Fibroblast of villous mesenchyme (primary cell): Measurements from ENCODE around the gene SINHCAF. TPM values are rescaled to one million over a fixed set of nuclear protein-coding genes. Genes with fewer than 3 reads are reported as not detected.

Experiments used
- DNase-seq: peaks from one replicate; pipeline ENCODE4 v3.0.0-alpha.2; 2010; ENCODE audit warnings: low read depth
- H3K4me3 ChIP-seq: 2 replicates; pipeline ENCODE4 v1.5.1; 2011; ENCODE audit warnings: low read depth, mild to moderate bottlenecking, low read length
- CTCF ChIP-seq: IDR thresholded peaks from 2 replicates; pipeline ENCODE4 v1.5.1; 2012; ENCODE audit warnings: low read depth, mild to moderate bottlenecking, low read length; ENCODE audit not compliant: insufficient read depth
- total RNA-seq: library from RNA; depleted of rRNA; stranded (reverse); fragments of >200 nt; gene quantifications from 2 replicates; pipeline ENCODE4 v1.2.3, GENCODE V29; 2012

SINHCAF gene
- total RNA-seq, 1 donor = 39.3 TPM

GRCh38 chr12:31298922-31299321 is 27.0 kb downstream of the SINHCAF start:
- no peak for TF ChIP-seq CTCF
- peak; percentile 29 for DNase-seq
- H3K4me3 ChIP-seq = no peak overlapping the region

- TF ChIP-seq CTCF = no peak
- no peak for DNase-seq
- no peak overlapping the region for H3K4me3 ChIP-seq
Measured at GRCh38 chr12:31298515-31298910, 27.4 kb downstream of the SINHCAF start.

- TF ChIP-seq CTCF = no peak
- no peak overlapping the region for H3K4me3 ChIP-seq
- no peak for DNase-seq
Measured at GRCh38 chr12:31297572-31298514, 28.1 kb downstream of the SINHCAF start.

GRCh38 chr12:31289441-31289840 is 36.5 kb downstream of the SINHCAF start:
- DNase-seq = no peak
- no peak overlapping the region for H3K4me3 ChIP-seq
- TF ChIP-seq CTCF = no peak

GRCh38 chr12:31288381-31288780 is 37.6 kb downstream of the SINHCAF start:
- no peak overlapping the region for H3K4me3 ChIP-seq
- DNase-seq = no peak
- no peak for TF ChIP-seq CTCF

- TF ChIP-seq CTCF = no peak
- H3K4me3 ChIP-seq = no peak overlapping the region
- DNase-seq = peak; percentile 53
Measured at GRCh38 chr12:31280183-31280582, 45.8 kb downstream of the SINHCAF start.
